Breast epithelium (tissue), 3 donors: Measurements from ENCODE around the gene COL16A1.

ENCODE experiments used
- CTCF ChIP-seq, 3 donors: fragments of 450-650 bp; IDR thresholded peaks; one replicate each; pipeline ENCODE4 v1.5.1; 2016 to 2017; ENCODE audit warnings: antibody characterized with exemption in 3 of 3, mild to moderate bottlenecking in 3 of 3, moderate library complexity in 3 of 3
- POLR2AphosphoS5 ChIP-seq, 3 donors: sonication (generic); formaldehyde crosslinking; IDR thresholded peaks; one replicate each; pipeline ENCODE4 v1.6.1; 2017; ENCODE audit warnings: antibody characterized with exemption in 3 of 3

- TF ChIP-seq CTCF (IDR thresholded peaks at IDR 0.05) (peak; percentile 33 to 68 (median 63)), POLR2AphosphoS5 (IDR thresholded peaks at IDR 0.05) (no peak)
Measured at GRCh38 chr1:31617916-31618746, 85.7 kb downstream of the COL16A1 start.
